ENCODE measurements around the gene XYLT2. TPM values are rescaled to one million over a fixed set of nuclear protein-coding genes. Genes with fewer than 3 reads are reported as not detected.
A peak's percentile ranks its signal among the peaks of the same experiment; 100 is the strongest.

The XYLT2 gene
- total and polyA plus RNA-seq, 9 of the 15 experiments (the other 6 are each of a cell fraction or from before 2014, with no cell fraction given): 0.63 to 9.1 (median 4.3) TPM

DNA sequence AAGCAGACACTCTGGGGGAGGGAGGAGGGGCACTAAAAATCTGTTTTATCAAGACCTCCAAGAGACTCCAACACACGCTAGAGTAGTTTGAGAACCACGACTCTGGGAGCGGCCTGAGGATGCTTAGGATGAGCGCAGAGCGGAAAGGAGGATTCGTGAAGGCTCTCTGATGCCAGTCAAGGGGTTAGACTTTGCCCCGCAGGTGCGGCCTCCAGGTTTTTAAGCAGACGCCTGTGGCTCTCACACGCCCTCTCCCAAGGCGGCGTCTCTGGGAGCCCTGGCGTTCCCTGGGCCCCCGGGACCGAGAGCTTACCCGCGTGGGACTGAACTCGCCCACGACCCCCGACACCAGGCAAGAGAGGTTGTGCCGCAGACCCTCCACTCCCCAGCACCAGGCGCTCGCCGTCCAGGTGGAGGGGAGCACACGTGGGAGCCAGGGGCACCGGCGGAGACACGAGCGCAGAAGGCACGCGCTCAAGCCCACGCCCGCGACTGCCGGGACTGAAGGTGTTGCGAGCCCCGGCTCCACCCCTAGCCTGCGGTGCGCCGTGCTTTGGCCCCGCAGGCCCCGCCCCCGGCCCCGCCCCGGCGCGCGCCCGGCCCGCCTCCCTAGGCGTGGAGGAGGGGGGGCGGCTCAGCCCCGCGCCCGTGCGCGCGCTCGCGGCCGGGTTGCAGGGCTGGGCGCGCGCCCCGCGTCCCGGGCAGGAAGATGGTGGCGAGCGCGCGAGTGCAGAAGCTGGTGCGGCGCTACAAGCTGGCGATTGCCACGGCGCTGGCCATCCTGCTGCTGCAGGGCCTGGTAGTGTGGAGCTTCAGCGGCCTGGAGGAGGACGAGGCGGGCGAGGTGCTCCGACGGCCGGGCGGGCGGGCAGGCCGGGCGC lies at the start of gene XYLT2 (continued):
- TF ChIP-seq, protein P1, sequence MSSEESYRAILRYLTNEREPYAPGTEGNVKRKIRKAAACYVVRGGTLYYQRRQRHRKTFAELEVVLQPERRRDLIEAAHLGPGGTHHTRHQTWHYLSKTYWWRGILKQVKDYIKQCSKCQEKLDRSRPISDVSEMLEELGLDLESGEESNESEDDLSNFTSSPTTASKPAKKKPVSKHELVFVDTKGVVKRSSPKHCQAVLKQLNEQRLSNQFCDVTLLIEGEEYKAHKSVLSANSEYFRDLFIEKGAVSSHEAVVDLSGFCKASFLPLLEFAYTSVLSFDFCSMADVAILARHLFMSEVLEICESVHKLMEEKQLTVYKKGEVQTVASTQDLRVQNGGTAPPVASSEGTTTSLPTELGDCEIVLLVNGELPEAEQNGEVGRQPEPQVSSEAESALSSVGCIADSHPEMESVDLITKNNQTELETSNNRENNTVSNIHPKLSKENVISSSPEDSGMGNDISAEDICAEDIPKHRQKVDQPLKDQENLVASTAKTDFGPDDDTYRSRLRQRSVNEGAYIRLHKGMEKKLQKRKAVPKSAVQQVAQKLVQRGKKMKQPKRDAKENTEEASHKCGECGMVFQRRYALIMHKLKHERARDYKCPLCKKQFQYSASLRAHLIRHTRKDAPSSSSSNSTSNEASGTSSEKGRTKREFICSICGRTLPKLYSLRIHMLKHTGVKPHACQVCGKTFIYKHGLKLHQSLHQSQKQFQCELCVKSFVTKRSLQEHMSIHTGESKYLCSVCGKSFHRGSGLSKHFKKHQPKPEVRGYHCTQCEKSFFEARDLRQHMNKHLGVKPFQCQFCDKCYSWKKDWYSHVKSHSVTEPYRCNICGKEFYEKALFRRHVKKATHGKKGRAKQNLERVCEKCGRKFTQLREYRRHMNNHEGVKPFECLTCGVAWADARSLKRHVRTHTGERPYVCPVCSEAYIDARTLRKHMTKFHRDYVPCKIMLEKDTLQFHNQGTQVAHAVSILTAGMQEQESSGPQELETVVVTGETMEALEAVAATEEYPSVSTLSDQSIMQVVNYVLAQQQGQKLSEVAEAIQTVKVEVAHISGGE (CRISPR knock-in tag; IDR thresholded peaks at IDR 0.05): peak in 1 of 3 experiments; percentile 86; a peak in 2 of 6 replicates
- TF ChIP-seq ESRRA (IDR thresholded peaks at IDR 0.05; ENCODE audit: borderline replicate concordance, low read depth) (no peak), BMI1 (IDR thresholded peaks at IDR 0.05; ENCODE audit: low read length) (no peak), NFYB (IDR thresholded peaks at IDR 0.05; ENCODE audit: extremely low read depth, insufficient read length) (no peak), ZNF24 (IDR thresholded peaks at IDR 0.05) (no peak), ZNF644 (tag; IDR thresholded peaks at IDR 0.05; ENCODE audit: low read depth) (peak; percentile 93), RHOXF2B (CRISPR knock-in tag; conservative IDR thresholded peaks at IDR 0.05) (no peak), HSF4 (CRISPR knock-in tag; IDR thresholded peaks at IDR 0.05; ENCODE audit: borderline replicate concordance) (no peak)
- TF ChIP-seq, protein P2, sequence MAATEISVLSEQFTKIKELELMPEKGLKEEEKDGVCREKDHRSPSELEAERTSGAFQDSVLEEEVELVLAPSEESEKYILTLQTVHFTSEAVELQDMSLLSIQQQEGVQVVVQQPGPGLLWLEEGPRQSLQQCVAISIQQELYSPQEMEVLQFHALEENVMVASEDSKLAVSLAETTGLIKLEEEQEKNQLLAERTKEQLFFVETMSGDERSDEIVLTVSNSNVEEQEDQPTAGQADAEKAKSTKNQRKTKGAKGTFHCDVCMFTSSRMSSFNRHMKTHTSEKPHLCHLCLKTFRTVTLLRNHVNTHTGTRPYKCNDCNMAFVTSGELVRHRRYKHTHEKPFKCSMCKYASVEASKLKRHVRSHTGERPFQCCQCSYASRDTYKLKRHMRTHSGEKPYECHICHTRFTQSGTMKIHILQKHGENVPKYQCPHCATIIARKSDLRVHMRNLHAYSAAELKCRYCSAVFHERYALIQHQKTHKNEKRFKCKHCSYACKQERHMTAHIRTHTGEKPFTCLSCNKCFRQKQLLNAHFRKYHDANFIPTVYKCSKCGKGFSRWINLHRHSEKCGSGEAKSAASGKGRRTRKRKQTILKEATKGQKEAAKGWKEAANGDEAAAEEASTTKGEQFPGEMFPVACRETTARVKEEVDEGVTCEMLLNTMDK (IDR thresholded peaks at IDR 0.05; ENCODE audit: borderline replicate concordance, insufficient read depth, low read depth, low read length, poor library complexity, severe bottlenecking): no peak
- TF ChIP-seq, protein P3, sequence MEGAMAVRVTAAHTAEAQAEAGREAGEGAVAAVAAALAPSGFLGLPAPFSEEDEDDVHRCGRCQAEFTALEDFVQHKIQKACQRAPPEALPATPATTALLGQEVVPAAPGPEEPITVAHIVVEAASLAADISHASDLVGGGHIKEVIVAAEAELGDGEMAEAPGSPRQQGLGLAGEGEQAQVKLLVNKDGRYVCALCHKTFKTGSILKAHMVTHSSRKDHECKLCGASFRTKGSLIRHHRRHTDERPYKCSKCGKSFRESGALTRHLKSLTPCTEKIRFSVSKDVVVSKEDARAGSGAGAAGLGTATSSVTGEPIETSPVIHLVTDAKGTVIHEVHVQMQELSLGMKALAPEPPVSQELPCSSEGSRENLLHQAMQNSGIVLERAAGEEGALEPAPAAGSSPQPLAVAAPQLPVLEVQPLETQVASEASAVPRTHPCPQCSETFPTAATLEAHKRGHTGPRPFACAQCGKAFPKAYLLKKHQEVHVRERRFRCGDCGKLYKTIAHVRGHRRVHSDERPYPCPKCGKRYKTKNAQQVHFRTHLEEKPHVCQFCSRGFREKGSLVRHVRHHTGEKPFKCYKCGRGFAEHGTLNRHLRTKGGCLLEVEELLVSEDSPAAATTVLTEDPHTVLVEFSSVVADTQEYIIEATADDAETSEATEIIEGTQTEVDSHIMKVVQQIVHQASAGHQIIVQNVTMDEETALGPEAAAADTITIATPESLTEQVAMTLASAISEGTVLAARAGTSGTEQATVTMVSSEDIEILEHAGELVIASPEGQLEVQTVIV (CRISPR knock-in tag; IDR thresholded peaks at IDR 0.05; ENCODE audit: borderline replicate concordance): no peak
- TF ChIP-seq, protein P4, sequence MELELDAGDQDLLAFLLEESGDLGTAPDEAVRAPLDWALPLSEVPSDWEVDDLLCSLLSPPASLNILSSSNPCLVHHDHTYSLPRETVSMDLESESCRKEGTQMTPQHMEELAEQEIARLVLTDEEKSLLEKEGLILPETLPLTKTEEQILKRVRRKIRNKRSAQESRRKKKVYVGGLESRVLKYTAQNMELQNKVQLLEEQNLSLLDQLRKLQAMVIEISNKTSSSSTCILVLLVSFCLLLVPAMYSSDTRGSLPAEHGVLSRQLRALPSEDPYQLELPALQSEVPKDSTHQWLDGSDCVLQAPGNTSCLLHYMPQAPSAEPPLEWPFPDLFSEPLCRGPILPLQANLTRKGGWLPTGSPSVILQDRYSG (tag; conservative IDR thresholded peaks at IDR 0.05; ENCODE audit: low read depth): no peak

Data from K562 (cell line).